Stimulated activated CD8-positive, alpha-beta memory T cell treated with anti-CD3 and anti-CD28 coated beads, Interleukin-12 subunit alpha, Interleukin-12 subunit beta, amount 100 ng/mL, for 24 hours (primary cell): ENCODE measurements around the gene XAGE2.
"Not testable (repeated sequence)": the region's sequence is repeated elsewhere in the genome, so short reads cannot be mapped to it uniquely, and the experiment has no call there.

ENCODE experiments used
- DNase-seq: peaks from one replicate; pipeline ENCODE4 v3.0.0-alpha.2; 2020; ENCODE audit errors: extremely low read depth

Gene XAGE2

GRCh38 chrX:52368368-52369055 is at the start of gene XAGE2:
TSS of gene XAGE2 (plus strand) at chrX:52369021. CDS start at chrX:52370015, 994 bp downstream.
- no peak for DNase-seq

DNA sequence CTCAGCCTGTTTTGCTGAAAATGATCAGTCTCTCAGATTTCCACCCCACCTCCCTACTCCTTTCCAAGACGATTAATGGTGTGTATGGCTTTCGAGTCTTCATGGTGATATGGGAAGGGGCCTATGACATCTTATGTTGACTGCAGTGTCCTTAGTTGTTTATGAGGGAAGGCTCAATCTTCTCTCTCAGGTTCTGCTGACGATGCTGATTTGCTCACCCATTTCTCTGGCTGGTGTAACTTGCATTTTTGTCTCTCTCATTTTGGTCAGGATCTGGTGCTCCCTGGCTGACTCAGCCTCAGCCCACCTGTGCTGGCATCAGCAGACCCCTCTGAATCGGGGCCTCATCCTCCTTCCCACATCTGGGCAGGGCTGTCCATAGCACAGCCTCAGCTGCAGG is 31.4 kb upstream of the XAGE2 start:
- DNase-seq, result no peak

- DNase-seq, result no peak
Measured at GRCh38 chrX:52341493-52341892, 27.3 kb upstream of the XAGE2 start.

GRCh38 chrX:52343131-52343530 is 25.7 kb upstream of the XAGE2 start:
- not testable (repeated sequence) for DNase-seq

DNA sequence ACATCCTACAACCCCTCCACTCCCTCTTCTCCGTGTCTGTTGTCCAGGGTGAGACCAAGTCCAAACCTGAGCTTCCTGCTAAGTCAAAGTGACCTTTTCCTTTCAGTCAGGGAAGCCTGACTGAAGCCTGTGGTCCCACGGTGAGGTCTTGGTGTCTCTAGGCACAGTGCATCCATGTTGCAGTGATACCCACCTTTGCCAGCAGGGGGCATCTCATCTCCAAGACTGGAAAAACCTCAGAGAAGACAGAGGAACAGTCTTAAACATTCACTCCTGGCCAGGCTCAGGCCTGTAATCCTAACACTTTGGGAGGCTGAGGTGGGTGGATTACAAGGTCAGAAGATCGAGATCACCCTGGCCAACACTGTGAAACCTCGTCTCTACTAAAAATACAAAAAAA is 23.4 kb upstream of the XAGE2 start:
- not testable (repeated sequence) for DNase-seq

GRCh38 chrX:52346174-52347165 is 22.4 kb upstream of the XAGE2 start:
- no peak for DNase-seq

DNA sequence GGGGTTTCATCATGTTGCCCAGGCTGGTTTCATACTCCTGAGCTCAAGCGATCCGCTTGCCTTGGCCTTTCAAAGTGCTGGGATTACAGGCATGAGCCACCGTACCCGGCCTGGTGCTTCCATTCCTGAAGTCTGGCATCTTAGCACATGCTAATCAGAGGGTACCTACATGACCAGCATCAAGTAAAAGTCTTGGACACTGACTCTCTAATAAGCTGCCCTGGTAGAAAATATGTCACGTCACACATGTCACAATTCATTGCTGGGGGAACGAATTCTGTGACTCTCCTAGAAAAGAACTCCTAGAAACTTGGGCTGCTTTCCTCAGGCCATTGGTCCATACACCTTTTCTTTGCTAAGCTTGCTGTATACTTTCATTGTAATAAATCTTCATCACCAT is 19.1 kb upstream of the XAGE2 start:
- DNase-seq, result no peak

DNA sequence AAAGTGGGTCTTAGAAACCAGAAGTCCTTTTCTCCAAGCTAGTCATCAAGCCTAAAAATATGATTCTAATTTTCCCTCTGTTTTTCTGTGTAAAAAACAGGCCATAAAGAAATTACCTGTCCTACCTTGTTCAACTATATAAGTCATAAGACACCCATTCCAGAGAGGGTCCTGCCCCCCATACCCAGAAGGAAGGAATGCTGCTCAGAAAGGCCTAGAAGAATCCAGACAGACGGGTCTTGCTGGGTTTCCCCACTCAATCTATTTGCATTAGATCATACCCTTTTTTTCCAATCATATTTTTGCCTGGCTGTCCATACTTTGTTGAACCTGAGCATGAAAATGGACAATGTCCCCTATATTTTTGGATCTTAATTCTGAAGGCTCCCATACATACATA is 16.3 kb upstream of the XAGE2 start:
- no peak for DNase-seq

DNA sequence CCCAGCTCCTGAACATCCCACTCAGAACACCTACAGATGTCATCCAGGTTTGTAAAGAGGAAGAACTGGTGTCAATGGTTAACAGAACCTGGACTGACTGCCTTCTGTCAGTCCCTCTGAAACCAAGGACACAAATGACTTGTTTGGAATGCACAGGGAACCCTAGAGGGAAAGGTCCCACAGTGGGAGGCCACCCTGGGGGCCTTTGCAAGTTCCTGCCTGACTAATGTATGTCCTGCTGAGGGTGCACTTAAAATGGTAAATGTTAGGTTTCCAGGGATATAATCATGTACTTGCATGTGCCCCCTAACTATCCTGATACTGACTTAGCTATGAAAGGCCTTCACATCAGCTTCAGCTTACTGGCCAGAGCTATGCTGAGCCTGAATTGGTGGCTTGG is 15.0 kb upstream of the XAGE2 start:
- no peak for DNase-seq

DNA sequence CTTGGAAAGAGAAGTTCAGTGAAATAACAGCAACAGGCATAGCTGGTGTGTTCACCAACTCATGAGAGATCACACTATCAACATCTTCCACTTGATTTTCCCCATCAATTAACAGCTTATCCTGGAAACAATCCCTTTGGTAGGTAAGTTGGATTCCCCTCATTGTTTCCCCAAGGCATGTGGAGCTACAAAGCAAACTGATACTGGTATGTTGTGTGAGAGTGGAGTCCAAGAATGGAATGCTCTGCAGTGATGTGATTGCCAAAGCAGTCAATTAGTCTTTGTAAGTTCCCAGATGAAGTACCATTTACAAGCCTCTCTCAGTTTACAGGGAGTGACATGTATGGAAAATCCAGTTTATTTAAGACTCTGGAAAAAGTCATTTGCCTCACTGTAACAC is 13.7 kb upstream of the XAGE2 start:
- DNase-seq, result no peak

- DNase-seq, result no peak
Measured at GRCh38 chrX:52359614-52360232, 9.1 kb upstream of the XAGE2 start.

DNA sequence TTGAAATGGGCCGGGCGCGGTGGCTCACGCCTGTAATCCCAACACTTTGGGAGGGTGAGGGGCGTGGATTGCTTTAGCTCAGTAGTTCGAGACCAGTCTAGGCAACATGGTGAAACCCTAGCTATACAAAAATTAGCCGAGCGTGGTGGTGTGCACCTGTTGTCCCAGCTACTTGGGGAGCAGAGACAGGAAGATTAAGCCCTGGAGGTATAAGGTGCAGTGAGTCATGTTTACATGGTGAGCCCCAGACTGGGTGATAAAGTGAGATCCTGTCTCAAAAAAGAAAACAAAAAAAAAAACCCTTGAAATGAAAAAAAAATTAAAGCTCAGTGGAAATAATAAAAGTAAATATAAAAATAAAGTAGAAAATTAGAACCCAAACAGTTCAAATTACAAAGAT is 6.9 kb upstream of the XAGE2 start:
- DNase-seq, result no peak

DNA sequence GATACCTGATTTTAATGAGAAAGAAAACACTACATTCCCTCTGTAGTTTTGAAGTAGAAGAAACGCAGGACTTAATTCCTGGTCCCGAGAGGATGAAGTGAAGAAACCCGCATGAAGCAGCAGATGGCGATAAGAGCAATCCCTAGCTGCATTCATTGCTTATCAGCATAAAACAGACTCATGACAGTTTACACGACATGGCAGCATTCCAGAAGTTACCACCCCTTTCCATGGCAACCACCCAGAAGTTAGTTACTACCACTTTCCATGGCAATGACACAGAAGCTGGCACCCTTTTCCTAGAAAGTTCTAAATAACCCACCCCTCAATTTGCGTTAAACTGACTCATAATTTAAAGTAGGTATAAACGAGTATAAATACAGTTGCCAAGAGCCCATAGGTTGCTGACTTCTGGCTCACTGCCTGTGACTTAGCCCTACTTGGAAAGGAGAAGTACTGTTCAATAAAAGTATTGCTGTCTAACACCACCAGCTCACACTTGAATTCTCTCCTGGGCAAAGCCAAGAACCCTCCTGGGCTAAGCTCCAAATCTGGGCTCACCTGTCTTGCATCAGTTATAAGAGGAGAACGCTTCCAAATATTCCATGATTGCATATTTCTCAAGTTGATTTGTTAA is 5.5 kb upstream of the XAGE2 start:
- DNase-seq, result no peak

GRCh38 chrX:52378870-52379269 is 10.0 kb downstream of the XAGE2 start:
- no peak for DNase-seq

DNA sequence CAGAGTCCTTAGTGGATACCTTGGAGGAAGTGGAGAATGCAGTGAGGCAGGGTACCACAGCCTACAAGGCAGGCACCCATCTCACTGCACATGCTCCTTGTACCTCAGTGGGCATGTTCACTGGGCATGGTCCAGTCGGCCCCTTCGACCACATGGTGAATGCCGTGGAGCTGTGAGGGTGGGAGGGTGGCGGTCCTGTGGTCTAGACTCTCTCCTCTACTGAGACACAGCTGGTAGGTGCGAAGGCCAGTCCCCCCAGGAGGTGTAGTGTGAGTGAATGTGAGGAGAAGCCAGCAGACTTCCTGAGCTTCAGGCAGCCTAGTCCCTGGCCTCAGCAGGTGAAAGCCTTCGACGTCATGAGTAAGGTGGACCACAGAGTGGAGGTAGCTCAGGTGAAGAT is 12.2 kb downstream of the XAGE2 start:
- DNase-seq, result no peak

DNA sequence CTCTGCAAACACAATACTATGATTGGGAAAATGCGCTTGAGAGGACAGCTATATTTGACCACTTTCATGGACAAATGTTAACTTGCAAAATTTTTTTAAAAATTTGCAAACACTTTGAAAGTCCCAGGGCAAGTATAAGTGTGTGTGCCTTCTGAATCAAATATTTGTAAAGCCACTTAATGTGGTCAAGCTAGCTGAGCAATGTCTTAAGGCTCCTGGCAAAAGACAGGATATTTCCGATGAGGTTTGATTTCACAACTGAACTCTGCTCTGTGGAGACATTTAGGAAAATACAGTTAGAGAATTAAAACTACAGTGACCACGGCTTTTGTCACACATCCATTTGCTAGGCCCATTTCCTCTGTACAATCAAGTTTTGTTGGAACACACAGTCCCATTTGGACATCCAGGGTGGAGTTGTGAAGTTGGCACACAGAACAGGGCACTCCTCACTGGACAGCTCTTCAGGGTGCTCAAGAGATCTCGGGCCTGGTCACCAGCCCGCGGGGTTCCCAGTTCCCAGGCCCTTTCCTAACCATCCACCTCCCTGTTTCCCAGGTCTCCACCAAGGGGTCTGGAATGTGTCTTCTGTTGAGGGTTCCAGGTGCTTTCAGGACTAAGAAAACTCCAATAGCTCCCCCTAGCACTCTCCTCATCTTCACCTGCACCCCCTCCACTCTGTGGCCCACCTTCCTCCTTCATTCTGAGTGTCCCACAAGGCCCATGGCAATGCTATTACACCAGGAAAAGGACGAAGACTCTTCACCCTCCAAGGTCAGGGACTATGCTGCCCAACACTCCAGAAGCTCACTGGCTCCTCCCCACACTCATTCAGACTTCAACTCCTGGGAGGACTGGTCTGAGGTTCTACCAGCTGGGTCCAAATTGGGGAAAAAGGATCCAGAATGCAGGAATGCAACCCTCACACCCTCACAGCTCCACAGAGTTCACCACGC is 41.9 kb downstream of the XAGE2 start:
- no peak for DNase-seq

DNA sequence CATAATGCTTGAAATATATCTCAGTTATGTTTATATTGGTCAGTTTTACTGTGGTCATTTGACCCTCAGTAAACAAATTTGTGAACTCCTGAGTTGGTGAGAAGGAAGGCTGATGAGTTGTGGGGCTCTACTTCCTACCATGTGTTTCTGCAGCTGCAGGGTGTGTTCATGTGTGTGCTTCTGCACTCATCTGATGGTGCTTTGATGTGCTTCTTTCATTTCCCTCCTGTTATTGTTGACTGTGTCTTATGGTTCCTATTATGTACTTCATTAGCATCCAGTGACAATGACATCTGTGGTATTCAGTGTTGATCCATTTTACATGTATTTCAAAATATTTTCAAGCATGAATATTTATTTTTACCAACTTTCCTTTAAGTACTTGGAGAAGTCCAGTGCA is 46.5 kb downstream of the XAGE2 start:
- DNase-seq, result no peak

GRCh38 chrX:52416816-52417215 is 48.0 kb downstream of the XAGE2 start:
- DNase-seq, result no peak

DNA sequence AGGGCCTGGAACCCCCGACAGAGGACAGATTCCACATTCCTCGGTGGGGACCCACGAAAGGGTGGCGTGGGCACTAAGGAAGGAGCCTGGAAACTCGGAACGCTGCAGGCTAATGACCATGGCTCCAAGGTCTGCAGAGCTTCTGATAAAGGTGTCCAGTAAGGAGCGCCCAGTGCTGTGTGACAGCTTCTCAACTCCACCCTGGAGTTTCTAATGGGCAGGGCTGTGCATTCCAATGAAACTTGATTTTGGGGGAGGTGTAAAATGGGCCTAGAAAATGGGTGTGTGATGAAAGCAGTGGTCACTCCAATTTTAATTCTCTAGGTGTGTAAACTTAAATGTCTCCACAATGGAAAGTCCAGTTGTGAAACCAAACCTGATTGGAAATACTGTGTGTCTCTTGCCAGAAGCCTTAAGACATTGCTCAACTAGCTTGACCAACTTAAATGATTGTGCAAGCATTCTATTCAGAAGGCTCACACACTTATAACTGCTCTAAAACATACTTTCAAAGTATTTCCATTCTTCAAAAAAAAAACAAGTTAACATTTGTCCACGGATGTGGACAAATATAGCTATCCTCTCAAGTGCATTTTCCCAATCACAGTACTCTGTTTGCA is 52.1 kb downstream of the XAGE2 start:
- no peak for DNase-seq

- DNase-seq, result no peak
Measured at GRCh38 chrX:52422884-52423283, 54.1 kb downstream of the XAGE2 start.
